Mucosa of stomach (tissue), 1 donor: Measurements from ENCODE around the gene STX12.
"Not testable (repeated sequence)": the region's sequence is repeated elsewhere in the genome, so short reads cannot be mapped to it uniquely, and the experiment has no call there.

Experiments used
- H3K27me3 ChIP-seq: one replicate; pipeline ENCODE4 v1.7.0; 2013; ENCODE audit warnings: mild to moderate bottlenecking, low read length; ENCODE audit not compliant: control insufficient read depth, insufficient read depth
- H3K36me3 ChIP-seq: one replicate; pipeline ENCODE4 v1.7.0; 2013; ENCODE audit warnings: low read length; ENCODE audit not compliant: control insufficient read depth, insufficient read depth
- H3K4me1 ChIP-seq: one replicate; pipeline ENCODE4 v1.7.0; 2013; ENCODE audit warnings: mild to moderate bottlenecking, low read length; ENCODE audit not compliant: control insufficient read depth, insufficient read depth
- H3K4me3 ChIP-seq: one replicate; pipeline ENCODE4 v1.7.0; 2013; ENCODE audit warnings: low read length
- H3K9ac ChIP-seq: one replicate; pipeline ENCODE4 v1.7.0; 2013; ENCODE audit warnings: mild to moderate bottlenecking, low read length, moderate library complexity
- H3K9me3 ChIP-seq: one replicate; pipeline ENCODE4 v1.7.0; 2013; ENCODE audit warnings: mild to moderate bottlenecking, low read length, moderate library complexity; ENCODE audit not compliant: control insufficient read depth
- donor health status: Pancreatic carcinoma.

Gene STX12

DNA sequence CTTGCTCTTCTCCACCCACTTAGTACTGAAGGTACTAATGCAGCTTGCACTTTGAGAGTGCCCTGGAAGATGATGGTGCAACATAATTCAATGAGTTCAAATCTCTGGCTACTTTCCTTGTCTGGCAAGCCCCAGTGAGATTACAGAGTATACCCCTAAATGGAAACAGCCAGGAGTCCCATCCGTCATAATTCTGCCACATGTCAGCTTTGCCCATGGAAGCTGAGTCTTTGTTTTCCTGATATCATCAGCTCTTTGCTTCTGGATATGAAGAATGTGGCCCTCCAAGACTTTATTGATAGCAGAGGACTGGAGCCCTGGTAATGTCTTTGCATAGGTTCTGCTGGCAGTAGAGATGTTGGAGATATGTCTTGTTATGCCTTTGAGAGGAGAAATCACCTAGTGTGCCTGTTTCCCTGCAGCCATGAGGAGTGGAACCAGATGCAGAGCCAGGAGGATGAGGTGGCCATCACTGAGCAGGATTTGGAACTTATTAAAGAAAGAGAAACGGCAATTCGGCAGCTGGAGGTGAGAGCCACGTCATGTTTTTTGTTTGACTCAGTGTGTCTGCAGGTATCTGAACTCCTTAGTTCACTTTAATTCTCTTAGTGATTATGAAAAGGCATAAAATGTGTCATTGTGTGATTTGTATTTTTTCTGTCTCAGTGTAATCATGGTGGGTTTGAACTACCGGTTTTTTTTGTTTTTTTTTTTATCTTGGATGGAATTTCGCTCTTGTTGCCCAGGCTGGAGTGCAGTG, 38.9 kb downstream of the STX12 start:
- H3K9ac ChIP-seq, result no peak overlapping the region
- H3K4me1 ChIP-seq, result peaks cover 3% of the 10 kb centered on the region
- H3K9me3 ChIP-seq, result no peaks in the 10 kb centered on the region
- no peak overlapping the region for H3K4me3 ChIP-seq
- no peaks in the 10 kb centered on the region for H3K36me3 ChIP-seq
- H3K27me3 ChIP-seq, result no peaks in the 10 kb centered on the region

GRCh38 chr1:27816921-27817630, 44.1 kb downstream of the STX12 start:
- Histone ChIP-seq H3K36me3 (no peaks in the 10 kb centered on the region), H3K9ac (no peak overlapping the region), H3K4me1 (peaks cover 13% of the 10 kb centered on the region), H3K27me3 (no peaks in the 10 kb centered on the region), H3K4me3 (no peak overlapping the region), H3K9me3 (no peaks in the 10 kb centered on the region)

- Histone ChIP-seq H3K4me1 (peaks cover 10% of the 10 kb centered on the region), H3K27me3 (no peaks in the 10 kb centered on the region), H3K9ac (no peak overlapping the region), H3K4me3 (no peak overlapping the region), H3K9me3 (no peaks in the 10 kb centered on the region), H3K36me3 (no peaks in the 10 kb centered on the region)
Observed at GRCh38 chr1:27821761-27822315, 48.8 kb downstream of the STX12 start.

DNA sequence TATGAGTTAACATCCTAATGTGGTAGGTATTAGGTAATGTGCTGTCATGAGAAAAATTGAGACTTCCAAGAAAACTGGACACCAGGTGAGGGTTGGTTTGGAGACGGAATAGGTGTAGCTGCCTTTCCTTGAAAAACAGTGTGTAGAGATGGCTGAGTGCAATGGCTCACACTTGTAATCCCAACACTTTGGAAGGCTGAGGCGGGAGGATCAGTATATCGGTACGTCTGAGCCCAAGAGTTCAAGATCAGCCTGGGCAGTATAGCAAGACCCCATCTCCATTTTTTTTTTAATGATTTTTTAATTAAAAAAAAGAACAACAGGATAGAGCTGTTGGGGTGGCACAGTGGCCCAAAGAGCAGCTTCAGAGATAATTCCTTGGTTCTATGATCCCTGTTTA, 50.8 kb downstream of the STX12 start:
- H3K9me3 ChIP-seq, result no peaks in the 10 kb centered on the region
- H3K4me3 ChIP-seq, result no peak overlapping the region
- no peaks in the 10 kb centered on the region for H3K27me3 ChIP-seq
- H3K4me1 ChIP-seq, result no peaks in the 10 kb centered on the region
- H3K9ac ChIP-seq, result no peak overlapping the region
- no peaks in the 10 kb centered on the region for H3K36me3 ChIP-seq

- Histone ChIP-seq H3K4me1 (no peaks in the 10 kb centered on the region), H3K36me3 (no peaks in the 10 kb centered on the region), H3K9me3 (no peaks in the 10 kb centered on the region), H3K27me3 (no peaks in the 10 kb centered on the region), H3K9ac (no peak overlapping the region), H3K4me3 (no peak overlapping the region)
Observed at GRCh38 chr1:27824411-27824810, 51.4 kb downstream of the STX12 start.

GRCh38 chr1:27829339-27829960, 56.4 kb downstream of the STX12 start:
- not testable (repeated sequence) for H3K9me3 ChIP-seq, H3K4me3 ChIP-seq, H3K27me3 ChIP-seq, H3K36me3 ChIP-seq, H3K9ac ChIP-seq
- H3K4me1 ChIP-seq, result peaks cover 14% of the 10 kb centered on the region

GRCh38 chr1:27830621-27831440, 57.8 kb downstream of the STX12 start, which contains the start of gene PPP1R8:
PPP1R8 (plus strand) TSS chr1:27830782; CDS start chr1:27830836, 54 bp downstream.
- H3K36me3 ChIP-seq, result no peaks in the 10 kb centered on the region
- H3K4me3 ChIP-seq, result peak within 1 kb of the TSS; percentile 69
- H3K9me3 ChIP-seq, result no peaks in the 10 kb centered on the region
- H3K9ac ChIP-seq, result peak within 1 kb of the TSS; percentile 97
- H3K4me1 ChIP-seq, result peaks cover 14% of the 10 kb centered on the region
- no peaks in the 10 kb centered on the region for H3K27me3 ChIP-seq

DNA sequence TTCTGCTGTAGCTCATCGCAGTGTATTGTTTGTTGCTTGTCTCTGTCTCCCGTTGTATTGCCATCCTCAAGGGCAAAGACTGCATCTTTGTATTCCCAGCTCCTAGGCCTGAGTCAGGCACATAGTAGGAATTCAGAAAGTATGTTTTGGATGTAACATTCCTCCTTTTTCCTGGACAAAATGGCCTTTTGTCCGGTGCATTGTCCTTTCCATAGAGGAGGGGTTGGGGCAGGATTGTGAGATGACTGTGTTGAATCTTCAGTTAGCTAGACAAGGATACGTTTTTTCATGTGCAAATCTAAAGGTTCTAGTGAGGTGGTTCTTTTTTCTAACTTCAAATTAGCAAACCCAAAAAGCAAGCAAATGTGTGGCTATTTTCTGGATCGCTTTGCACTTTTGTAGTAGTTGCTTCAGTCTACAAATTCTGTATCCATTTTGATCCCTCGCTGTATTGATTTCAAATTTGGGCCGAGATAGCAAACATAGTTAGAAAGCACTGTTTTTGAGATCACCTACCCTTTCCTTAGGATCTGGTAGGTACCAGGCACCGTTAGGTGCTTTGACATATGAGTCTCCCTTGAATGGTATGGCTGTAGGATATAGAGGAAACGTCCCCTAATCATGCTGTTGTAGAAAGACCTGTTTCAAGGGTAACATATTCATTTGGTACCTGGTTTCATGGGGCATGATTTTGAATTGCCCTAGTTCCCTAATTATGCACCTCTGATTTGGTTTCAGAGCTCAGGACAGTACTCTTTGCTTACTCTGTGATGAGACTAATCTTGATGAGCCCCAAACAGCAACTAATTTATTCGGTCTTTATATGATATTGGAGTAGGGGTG, 58.8 kb downstream of the STX12 start:
- peak overlapping the region; percentile 97 for H3K9ac ChIP-seq
- no peaks in the 10 kb centered on the region for H3K9me3 ChIP-seq
- H3K36me3 ChIP-seq, result no peaks in the 10 kb centered on the region
- H3K4me3 ChIP-seq, result peak overlapping the region; percentile 69
- H3K4me1 ChIP-seq, result peaks cover 14% of the 10 kb centered on the region
- no peaks in the 10 kb centered on the region for H3K27me3 ChIP-seq

DNA sequence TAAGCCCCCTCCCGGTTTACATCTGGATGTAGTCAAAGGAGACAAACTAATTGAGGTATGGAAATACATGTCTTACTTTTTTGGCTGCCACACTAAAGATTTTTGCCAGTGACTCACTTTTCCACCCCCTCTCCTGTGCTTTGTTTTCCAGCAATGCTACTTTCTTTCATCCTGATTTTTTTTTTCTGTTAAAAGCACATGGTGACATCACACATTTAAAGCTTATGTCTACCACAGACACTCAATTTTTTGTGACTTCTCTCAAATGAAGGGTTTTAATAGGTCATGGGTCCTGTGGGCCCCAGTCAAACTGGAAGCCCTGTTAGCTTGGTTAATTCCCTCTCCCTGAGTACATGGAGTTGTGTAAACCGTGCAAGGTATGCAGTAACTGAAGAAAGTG, 59.7 kb downstream of the STX12 start:
- H3K9ac ChIP-seq, result no peak overlapping the region
- no peaks in the 10 kb centered on the region for H3K9me3 ChIP-seq
- H3K36me3 ChIP-seq, result no peaks in the 10 kb centered on the region
- H3K4me1 ChIP-seq, result peaks cover 14% of the 10 kb centered on the region
- H3K4me3 ChIP-seq, result no peak overlapping the region
- no peaks in the 10 kb centered on the region for H3K27me3 ChIP-seq

DNA sequence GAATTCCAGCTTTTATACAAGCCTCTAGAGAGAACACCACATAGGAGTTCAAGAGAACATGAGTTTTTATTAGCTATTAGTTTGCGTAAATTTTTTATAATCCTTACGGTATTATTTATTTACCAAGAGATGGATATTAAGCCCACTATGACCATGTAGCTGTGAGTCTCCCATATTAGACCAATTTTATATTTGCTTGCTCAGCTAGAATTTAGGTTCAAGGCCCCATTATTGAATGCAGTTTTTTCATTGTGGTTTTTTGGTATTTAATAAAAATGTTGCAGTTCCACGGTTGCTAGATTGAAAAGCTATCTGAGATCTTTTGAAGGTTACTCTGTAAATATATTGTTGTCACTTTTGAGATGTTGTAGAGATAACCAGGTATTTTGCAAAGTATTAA, 60.5 kb downstream of the STX12 start:
- peaks cover 14% of the 10 kb centered on the region for H3K4me1 ChIP-seq
- H3K9ac ChIP-seq, result no peak overlapping the region
- no peaks in the 10 kb centered on the region for H3K9me3 ChIP-seq
- H3K4me3 ChIP-seq, result no peak overlapping the region
- H3K36me3 ChIP-seq, result no peaks in the 10 kb centered on the region
- no peaks in the 10 kb centered on the region for H3K27me3 ChIP-seq

DNA sequence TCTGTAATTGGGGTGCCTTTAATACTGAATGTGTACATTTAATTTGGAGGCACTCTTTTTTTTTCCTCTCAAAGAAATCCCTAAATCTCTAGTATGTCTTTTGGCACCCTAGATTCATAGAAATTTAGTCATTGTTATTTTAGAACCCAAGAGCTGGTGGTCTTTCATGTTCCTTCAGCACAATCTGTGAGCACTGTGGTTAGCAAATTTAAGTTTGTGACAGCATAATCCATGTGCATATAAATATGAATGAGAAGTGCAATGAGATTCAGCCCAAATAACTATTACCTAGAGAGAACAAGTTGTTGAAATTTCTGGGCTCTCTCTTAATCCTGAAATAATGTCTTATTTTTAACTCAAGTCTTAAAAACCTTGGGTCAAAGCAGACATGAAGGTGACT, 62.0 kb downstream of the STX12 start:
- Histone ChIP-seq H3K36me3 (no peaks in the 10 kb centered on the region), H3K27me3 (no peaks in the 10 kb centered on the region), H3K4me1 (peaks cover 9% of the 10 kb centered on the region), H3K9ac (no peak overlapping the region), H3K4me3 (no peak overlapping the region), H3K9me3 (no peaks in the 10 kb centered on the region)
